SK-N-MC (cell line): ENCODE measurements around the gene LRRC36.

ENCODE experiments used
- EZH2 ChIP-seq: fragments of 200-600 bp; sonication (generic); IDR thresholded peaks from one replicate; pipeline ENCODE4 v1.6.1; 2017; ENCODE audit warnings: antibody characterized with exemption
- FOXP2 ChIP-seq: optimal IDR thresholded peaks from 2 replicates; pipeline ENCODE3; 2011; ENCODE audit warnings: mild to moderate bottlenecking, moderate library complexity; ENCODE audit not compliant: insufficient read depth; ENCODE audit errors: extremely low read length, control extremely low read depth
- POLR2AphosphoS5 ChIP-seq: IDR thresholded peaks from 2 replicates; pipeline ENCODE4 v1.6.1; 2012; ENCODE audit warnings: mild to moderate bottlenecking, low read depth, low read length, borderline replicate concordance

DNA sequence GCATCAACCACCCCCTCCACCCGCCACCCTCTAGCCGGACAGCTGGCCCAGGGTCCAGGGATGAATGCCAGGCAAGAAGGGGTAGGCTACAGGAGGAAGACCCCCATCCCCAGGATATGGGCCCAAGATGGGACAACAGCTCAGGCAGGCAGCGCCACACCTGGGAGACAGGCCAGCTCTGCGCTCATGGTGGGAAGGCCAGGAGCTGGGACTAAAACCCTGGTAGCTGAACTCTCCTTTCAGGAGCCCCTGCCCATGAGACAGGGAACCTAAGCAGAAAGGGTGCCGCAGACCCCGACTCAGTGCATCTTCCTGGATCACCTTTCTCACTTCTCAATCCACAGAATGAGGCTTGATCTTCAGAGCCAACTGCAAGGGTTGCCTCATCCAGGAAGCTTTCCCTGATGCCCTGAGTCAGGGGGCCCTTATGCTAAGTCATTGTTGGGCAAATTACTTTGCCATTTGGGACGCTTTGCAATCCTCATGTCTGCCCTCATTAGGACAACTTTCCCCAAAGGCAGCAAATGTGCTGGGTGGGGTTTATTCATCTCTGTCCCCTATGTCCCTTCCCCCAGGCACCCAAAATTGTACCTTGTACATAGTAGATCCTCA is 80.7 kb downstream of the LRRC36 start:
- no peak for TF ChIP-seq POLR2AphosphoS5
- no peak for TF ChIP-seq EZH2
- TF ChIP-seq FOXP2, result no peak
